Measurements from ENCODE around the gene OR2B3.
"Not testable (repeated sequence)": the region's sequence is repeated elsewhere in the genome, so short reads cannot be mapped to it uniquely, and the experiment has no call there.

The OR2B3 gene, protein sequence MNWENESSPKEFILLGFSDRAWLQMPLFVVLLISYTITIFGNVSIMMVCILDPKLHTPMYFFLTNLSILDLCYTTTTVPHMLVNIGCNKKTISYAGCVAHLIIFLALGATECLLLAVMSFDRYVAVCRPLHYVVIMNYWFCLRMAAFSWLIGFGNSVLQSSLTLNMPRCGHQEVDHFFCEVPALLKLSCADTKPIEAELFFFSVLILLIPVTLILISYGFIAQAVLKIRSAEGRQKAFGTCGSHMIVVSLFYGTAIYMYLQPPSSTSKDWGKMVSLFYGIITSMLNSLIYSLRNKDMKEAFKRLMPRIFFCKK

GRCh38 chr6:29087213-29087612 lies at the start of gene OR2B3:
Gene OR2B3, minus strand, starts transcription at chr6:29087313. Its CDS starts 65 bp downstream, at chr6:29087248.
- H3K36me3 ChIP-seq (ENCODE audit: control insufficient read depth, low read depth, low read length): no peaks in the 10 kb centered on the region
- no peak within 1 kb of the TSS for H3K9ac ChIP-seq (ENCODE audit: low read length)
- no peak within 1 kb of the TSS for H3K27ac ChIP-seq (ENCODE audit: low read length)
- no peaks in the 10 kb centered on the region for H3K4me1 ChIP-seq (ENCODE audit: control insufficient read depth, low read depth, low read length)
- no peaks in the 10 kb centered on the region for H3K27me3 ChIP-seq (ENCODE audit: control insufficient read depth, insufficient read depth, low read length)
- H3K4me3 ChIP-seq (ENCODE audit: low read length): no peak within 1 kb of the TSS
- no peaks in the 10 kb centered on the region for H3K9me3 ChIP-seq (ENCODE audit: control insufficient read depth, low read depth, low read length)

- no peaks in the 10 kb centered on the region for H3K9me3 ChIP-seq (ENCODE audit: control insufficient read depth, low read depth, low read length)
- H3K4me3 ChIP-seq (ENCODE audit: low read length): no peak overlapping the region
- H3K27me3 ChIP-seq (ENCODE audit: control insufficient read depth, insufficient read depth, low read length): no peaks in the 10 kb centered on the region
- no peak overlapping the region for H3K9ac ChIP-seq (ENCODE audit: low read length)
- no peaks in the 10 kb centered on the region for H3K36me3 ChIP-seq (ENCODE audit: control insufficient read depth, low read depth, low read length)
- H3K4me1 ChIP-seq (ENCODE audit: control insufficient read depth, low read depth, low read length): no peaks in the 10 kb centered on the region
- no peak overlapping the region for H3K27ac ChIP-seq (ENCODE audit: low read length)
Observed at GRCh38 chr6:29131691-29132090, 44.6 kb upstream of the OR2B3 start.

- Histone ChIP-seq H3K36me3 (ENCODE audit: control insufficient read depth, low read depth, low read length) (no peaks in the 10 kb centered on the region), H3K9me3 (ENCODE audit: control insufficient read depth, low read depth, low read length) (no peaks in the 10 kb centered on the region), H3K4me1 (ENCODE audit: control insufficient read depth, low read depth, low read length) (no peaks in the 10 kb centered on the region), H3K27me3 (ENCODE audit: control insufficient read depth, insufficient read depth, low read length) (no peaks in the 10 kb centered on the region), H3K9ac (ENCODE audit: low read length) (no peak overlapping the region), H3K27ac (ENCODE audit: low read length) (no peak overlapping the region), H3K4me3 (ENCODE audit: low read length) (no peak overlapping the region)
Observed at GRCh38 chr6:29130644-29131043, 43.5 kb upstream of the OR2B3 start.

GRCh38 chr6:29129326-29130012 lies 42.4 kb upstream of the OR2B3 start:
- H3K9me3 ChIP-seq (ENCODE audit: control insufficient read depth, low read depth, low read length): no peaks in the 10 kb centered on the region
- H3K4me3 ChIP-seq (ENCODE audit: low read length): no peak overlapping the region
- no peaks in the 10 kb centered on the region for H3K27me3 ChIP-seq (ENCODE audit: control insufficient read depth, insufficient read depth, low read length)
- H3K9ac ChIP-seq (ENCODE audit: low read length): no peak overlapping the region
- H3K36me3 ChIP-seq (ENCODE audit: control insufficient read depth, low read depth, low read length): no peaks in the 10 kb centered on the region
- no peak overlapping the region for H3K27ac ChIP-seq (ENCODE audit: low read length)
- H3K4me1 ChIP-seq (ENCODE audit: control insufficient read depth, low read depth, low read length): no peaks in the 10 kb centered on the region

GRCh38 chr6:29114964-29115363 lies 27.9 kb upstream of the OR2B3 start:
- H3K27me3 ChIP-seq (ENCODE audit: control insufficient read depth, insufficient read depth, low read length); H3K27ac ChIP-seq (ENCODE audit: low read length); H3K4me1 ChIP-seq (ENCODE audit: control insufficient read depth, low read depth, low read length); H3K9me3 ChIP-seq (ENCODE audit: control insufficient read depth, low read depth, low read length); H3K9ac ChIP-seq (ENCODE audit: low read length); H3K36me3 ChIP-seq (ENCODE audit: control insufficient read depth, low read depth, low read length); H3K4me3 ChIP-seq (ENCODE audit: low read length): not testable (repeated sequence)

- H3K4me1 ChIP-seq (ENCODE audit: control insufficient read depth, low read depth, low read length): no peaks in the 10 kb centered on the region
- H3K27ac ChIP-seq (ENCODE audit: low read length): no peak overlapping the region
- no peak overlapping the region for H3K9ac ChIP-seq (ENCODE audit: low read length)
- H3K9me3 ChIP-seq (ENCODE audit: control insufficient read depth, low read depth, low read length): no peaks in the 10 kb centered on the region
- no peak overlapping the region for H3K4me3 ChIP-seq (ENCODE audit: low read length)
- no peaks in the 10 kb centered on the region for H3K27me3 ChIP-seq (ENCODE audit: control insufficient read depth, insufficient read depth, low read length)
- H3K36me3 ChIP-seq (ENCODE audit: control insufficient read depth, low read depth, low read length): no peaks in the 10 kb centered on the region
Observed at GRCh38 chr6:29112135-29112534, 25.0 kb upstream of the OR2B3 start.

DNA sequence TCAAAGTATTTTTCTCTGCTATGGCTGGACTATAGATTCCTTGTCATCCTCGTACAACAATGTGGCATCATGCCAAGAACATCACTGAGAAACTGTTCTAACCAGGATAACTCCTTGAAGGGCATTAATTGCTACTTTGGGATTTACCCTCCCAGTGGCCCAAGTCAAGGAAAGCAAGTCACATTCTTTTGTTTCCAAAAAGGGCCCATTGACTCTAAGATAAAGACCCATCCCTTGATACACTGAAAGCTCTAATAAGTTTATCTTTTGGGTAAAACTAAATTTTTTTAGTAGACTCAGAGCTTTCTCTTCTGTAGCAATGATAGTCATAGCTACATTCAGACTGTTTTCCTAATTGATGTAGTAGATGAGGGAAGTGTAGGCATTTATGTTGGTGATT lies 20.6 kb upstream of the OR2B3 start, which contains the start of gene OR2J3:
Gene OR2J3 (plus strand): TSS at position 301 of the 400 bp plus-strand sequence. CDS start 3,833 bp downstream, outside the sequence.
- H3K9ac ChIP-seq (ENCODE audit: low read length): no peak within 1 kb of the TSS
- no peaks in the 10 kb centered on the region for H3K9me3 ChIP-seq (ENCODE audit: control insufficient read depth, low read depth, low read length)
- no peaks in the 10 kb centered on the region for H3K4me1 ChIP-seq (ENCODE audit: control insufficient read depth, low read depth, low read length)
- H3K4me3 ChIP-seq (ENCODE audit: low read length): no peak within 1 kb of the TSS
- H3K27ac ChIP-seq (ENCODE audit: low read length): no peak within 1 kb of the TSS
- H3K36me3 ChIP-seq (ENCODE audit: control insufficient read depth, low read depth, low read length): no peaks in the 10 kb centered on the region
- H3K27me3 ChIP-seq (ENCODE audit: control insufficient read depth, insufficient read depth, low read length): no peaks in the 10 kb centered on the region

DNA sequence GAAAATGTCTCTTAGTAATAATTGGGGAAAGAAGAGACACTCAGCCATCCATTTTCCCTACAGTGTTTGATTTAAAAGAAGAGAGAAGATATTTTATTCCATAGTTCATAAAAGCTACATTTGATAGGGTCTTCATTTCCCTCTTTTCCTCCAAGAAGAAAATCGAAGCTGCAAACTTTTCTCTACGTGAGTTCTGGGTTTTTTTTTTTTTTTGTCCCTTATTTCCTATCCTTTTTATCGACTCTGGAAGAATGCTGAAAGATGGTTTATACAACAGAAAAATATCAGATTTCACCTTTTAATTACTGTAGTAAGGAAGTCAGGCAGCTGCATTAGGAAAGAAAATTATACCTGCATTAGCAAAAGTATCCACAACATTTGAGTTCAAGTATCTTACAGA lies 12.1 kb upstream of the OR2B3 start, which contains the start of gene OR2J1:
Gene OR2J1 (plus strand): TSS at position 301 of the 400 bp plus-strand sequence. CDS start 1,453 bp downstream, outside the sequence.
- H3K4me3 ChIP-seq (ENCODE audit: low read length): no peak within 1 kb of the TSS
- H3K36me3 ChIP-seq (ENCODE audit: control insufficient read depth, low read depth, low read length): no peaks in the 10 kb centered on the region
- no peaks in the 10 kb centered on the region for H3K9me3 ChIP-seq (ENCODE audit: control insufficient read depth, low read depth, low read length)
- H3K27ac ChIP-seq (ENCODE audit: low read length): no peak within 1 kb of the TSS
- no peaks in the 10 kb centered on the region for H3K4me1 ChIP-seq (ENCODE audit: control insufficient read depth, low read depth, low read length)
- no peaks in the 10 kb centered on the region for H3K27me3 ChIP-seq (ENCODE audit: control insufficient read depth, insufficient read depth, low read length)
- no peak within 1 kb of the TSS for H3K9ac ChIP-seq (ENCODE audit: low read length)

GRCh38 chr6:29097803-29098202 lies 10.7 kb upstream of the OR2B3 start:
- Histone ChIP-seq H3K9me3 (ENCODE audit: control insufficient read depth, low read depth, low read length) (no peaks in the 10 kb centered on the region), H3K4me3 (ENCODE audit: low read length) (no peak overlapping the region), H3K36me3 (ENCODE audit: control insufficient read depth, low read depth, low read length) (no peaks in the 10 kb centered on the region), H3K4me1 (ENCODE audit: control insufficient read depth, low read depth, low read length) (peaks cover 3% of the 10 kb centered on the region), H3K27me3 (ENCODE audit: control insufficient read depth, insufficient read depth, low read length) (no peaks in the 10 kb centered on the region), H3K27ac (ENCODE audit: low read length) (no peak overlapping the region), H3K9ac (ENCODE audit: low read length) (no peak overlapping the region)

- no peak overlapping the region for H3K4me3 ChIP-seq (ENCODE audit: low read length)
- no peak overlapping the region for H3K27ac ChIP-seq (ENCODE audit: low read length)
- no peaks in the 10 kb centered on the region for H3K36me3 ChIP-seq (ENCODE audit: control insufficient read depth, low read depth, low read length)
- peaks cover 3% of the 10 kb centered on the region for H3K4me1 ChIP-seq (ENCODE audit: control insufficient read depth, low read depth, low read length)
- H3K9me3 ChIP-seq (ENCODE audit: control insufficient read depth, low read depth, low read length): no peaks in the 10 kb centered on the region
- H3K27me3 ChIP-seq (ENCODE audit: control insufficient read depth, insufficient read depth, low read length): no peaks in the 10 kb centered on the region
- H3K9ac ChIP-seq (ENCODE audit: low read length): no peak overlapping the region
Observed at GRCh38 chr6:29092957-29093356, 5.8 kb upstream of the OR2B3 start.

GRCh38 chr6:29082457-29082856 lies 4.7 kb downstream of the OR2B3 start:
- no peaks in the 10 kb centered on the region for H3K27me3 ChIP-seq (ENCODE audit: control insufficient read depth, insufficient read depth, low read length)
- H3K36me3 ChIP-seq (ENCODE audit: control insufficient read depth, low read depth, low read length): no peaks in the 10 kb centered on the region
- H3K4me1 ChIP-seq (ENCODE audit: control insufficient read depth, low read depth, low read length): no peaks in the 10 kb centered on the region
- H3K9me3 ChIP-seq (ENCODE audit: control insufficient read depth, low read depth, low read length): no peaks in the 10 kb centered on the region
- no peak overlapping the region for H3K9ac ChIP-seq (ENCODE audit: low read length)
- no peak overlapping the region for H3K27ac ChIP-seq (ENCODE audit: low read length)
- H3K4me3 ChIP-seq (ENCODE audit: low read length): no peak overlapping the region

DNA sequence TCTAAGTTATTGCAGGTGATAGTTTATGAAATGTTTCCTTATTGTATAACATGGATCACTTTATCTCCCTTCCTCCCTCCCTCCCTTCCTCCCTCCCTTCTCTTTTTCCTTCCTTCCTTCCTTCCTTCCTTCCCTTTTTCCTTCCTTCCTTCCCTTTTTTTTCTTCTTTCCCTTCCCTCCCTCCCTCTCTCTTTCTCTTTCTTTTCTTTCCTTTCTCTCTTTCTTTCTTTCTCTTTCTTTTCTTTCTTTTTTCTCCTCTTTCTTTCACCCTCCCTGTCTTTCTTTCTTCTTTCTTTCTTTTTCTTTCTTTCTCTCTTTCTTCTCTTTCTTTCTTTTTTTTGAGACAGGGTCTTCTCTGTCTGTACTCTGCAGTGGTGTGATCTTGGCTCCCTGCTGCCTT lies 5.8 kb downstream of the OR2B3 start:
- Histone ChIP-seq H3K36me3 (ENCODE audit: control insufficient read depth, low read depth, low read length) (no peaks in the 10 kb centered on the region), H3K9me3 (ENCODE audit: control insufficient read depth, low read depth, low read length) (no peaks in the 10 kb centered on the region), H3K4me3 (ENCODE audit: low read length) (no peak overlapping the region), H3K27ac (ENCODE audit: low read length) (no peak overlapping the region), H3K27me3 (ENCODE audit: control insufficient read depth, insufficient read depth, low read length) (no peaks in the 10 kb centered on the region), H3K9ac (ENCODE audit: low read length) (no peak overlapping the region), H3K4me1 (ENCODE audit: control insufficient read depth, low read depth, low read length) (no peaks in the 10 kb centered on the region)

Data from iPS-18a (cell line).